ENCODE data around the gene RILP. TPM values are rescaled to one million over a fixed set of nuclear protein-coding genes. Genes with fewer than 3 reads are reported as not detected.

The RILP gene
- total and polyA plus RNA-seq, 10 of the 15 experiments (the other 5 are each of a cell fraction or from before 2014, with no cell fraction given): 0.60 to 6.1 (median 3.3) TPM; not detected in 1

DNA sequence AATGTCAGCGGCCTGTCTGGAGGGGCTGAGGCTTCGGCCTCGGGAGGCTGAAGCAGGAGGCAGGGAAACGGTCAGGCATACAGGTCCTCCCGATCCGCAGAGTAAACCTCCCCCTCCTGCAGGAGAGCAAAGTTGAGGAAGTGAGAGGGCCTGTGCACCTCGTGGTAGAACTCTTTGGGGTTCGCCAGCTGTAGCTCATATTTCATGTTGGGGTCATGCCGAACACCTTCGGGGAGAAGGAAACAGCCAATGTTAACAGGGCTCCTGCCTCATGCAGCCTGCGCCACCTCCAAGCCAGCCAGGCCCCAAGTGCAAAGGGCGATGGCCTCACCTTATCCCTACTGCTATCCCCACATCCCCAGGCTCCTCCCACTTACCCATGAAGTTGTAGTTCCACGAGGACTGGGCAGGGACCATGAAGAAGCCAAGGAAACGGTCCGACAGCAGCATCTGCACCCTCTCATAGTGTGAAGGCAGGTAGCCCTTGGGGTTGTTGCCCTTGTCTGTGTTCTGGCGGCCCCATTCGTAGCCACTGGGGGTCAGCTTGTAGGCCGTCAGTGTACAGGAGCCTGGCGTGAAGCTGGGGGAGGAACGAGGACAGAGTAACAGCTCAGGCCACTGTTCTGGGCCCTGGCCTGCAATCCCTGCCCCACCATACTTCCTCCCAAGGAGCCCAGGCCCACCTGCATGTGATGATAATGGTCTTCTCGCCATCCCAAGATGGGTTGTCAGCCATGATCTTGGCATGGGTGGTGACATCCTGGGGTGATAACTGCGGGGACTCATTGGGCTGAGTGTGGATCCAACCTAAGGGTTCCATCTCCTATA is 1.3 kb upstream of the RILP start:
- CTCF ChIA-PET: interaction anchor here (2.1 kb wide), 1 partner anchor 19 kb away, joined by 11 read pairs; no protein-coding TSS in a partner anchor
- no peak for DNase-seq (ENCODE audit: low read depth, low spot score)
- no peak overlapping the region for H3K9ac ChIP-seq (ENCODE audit: control insufficient read depth, insufficient read depth, low read length)
- H3K4me1 ChIP-seq (ENCODE audit: control insufficient read depth, insufficient read depth, low read length): peaks cover 16% of the 10 kb centered on the region
- no peaks in the 10 kb centered on the region for H3K79me2 ChIP-seq (ENCODE audit: control insufficient read depth, insufficient read depth, low read length)
- ATAC-seq: no peak
- no peaks in the 10 kb centered on the region for H4K20me1 ChIP-seq (ENCODE audit: control insufficient read depth, insufficient read depth)
- H3K27ac ChIP-seq (ENCODE audit: control insufficient read depth, insufficient read depth): no peak overlapping the region
- POLR2A ChIA-PET: interaction anchor here (0.6 to 2.3 kb wide), 3 partner anchors 14 to 66 kb away, joined by 3 to 13 read pairs (median 4); no protein-coding TSS in a partner anchor
- RAD21 ChIA-PET (ENCODE audit: unreplicated experiment): no interaction called here
- no peak for FAIRE-seq
- no peak overlapping the region for H2AFZ ChIP-seq (ENCODE audit: control insufficient read depth, low read depth, low read length)
- H3K36me3 ChIP-seq (ENCODE audit: control insufficient read depth in 2 of 2, insufficient read depth in 2 of 2, low read length in 1 of 2): peaks cover 26 to 31% of the 10 kb centered on the region in 2 experiments
- H3K9me3 ChIP-seq (replicated peaks; ENCODE audit: control insufficient read depth, insufficient read depth, low read length): no peaks in the 10 kb centered on the region
- in situ Hi-C loops (cut with MboI): no loop called here
- no peak overlapping the region for H3K4me2 ChIP-seq (ENCODE audit: control insufficient read depth, insufficient read depth)
- H3K27me3 ChIP-seq (replicated peaks in 1 of 2; ENCODE audit: control insufficient read depth in 2 of 2, insufficient read depth in 2 of 2, low read length in 1 of 2): no peaks in the 10 kb centered on the region
- H3K4me3 ChIP-seq: no peak overlapping the region
- SMC1A ChIA-PET (ENCODE audit: uncharacterized antibody, unreplicated experiment): interaction anchor here (2.5 kb wide), 1 partner anchor 77 kb away, joined by 15 read pairs; no protein-coding TSS in a partner anchor
- 0 out of 2 replicates have a peak, but pooled peaks have one; percentile 14 for TF ChIP-seq POLR2AphosphoS5 (IDR thresholded peaks at IDR 0.05; ENCODE audit: low read length)
- TF ChIP-seq STAT1 (conservative IDR thresholded peaks at IDR 0.05): no peak
- TF ChIP-seq SIN3A (IDR thresholded peaks at IDR 0.05; ENCODE audit: low read depth, low read length): no peak
- TF ChIP-seq, protein P1, sequence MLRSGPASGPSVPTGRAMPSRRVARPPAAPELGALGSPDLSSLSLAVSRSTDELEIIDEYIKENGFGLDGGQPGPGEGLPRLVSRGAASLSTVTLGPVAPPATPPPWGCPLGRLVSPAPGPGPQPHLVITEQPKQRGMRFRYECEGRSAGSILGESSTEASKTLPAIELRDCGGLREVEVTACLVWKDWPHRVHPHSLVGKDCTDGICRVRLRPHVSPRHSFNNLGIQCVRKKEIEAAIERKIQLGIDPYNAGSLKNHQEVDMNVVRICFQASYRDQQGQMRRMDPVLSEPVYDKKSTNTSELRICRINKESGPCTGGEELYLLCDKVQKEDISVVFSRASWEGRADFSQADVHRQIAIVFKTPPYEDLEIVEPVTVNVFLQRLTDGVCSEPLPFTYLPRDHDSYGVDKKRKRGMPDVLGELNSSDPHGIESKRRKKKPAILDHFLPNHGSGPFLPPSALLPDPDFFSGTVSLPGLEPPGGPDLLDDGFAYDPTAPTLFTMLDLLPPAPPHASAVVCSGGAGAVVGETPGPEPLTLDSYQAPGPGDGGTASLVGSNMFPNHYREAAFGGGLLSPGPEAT (IDR thresholded peaks at IDR 0.05; ENCODE audit: low read depth): no peak
- no peak for TF ChIP-seq EED (IDR thresholded peaks at IDR 0.05; ENCODE audit: low read depth)
- 0 out of 2 replicates have a peak, but pooled peaks have one; percentile 47 for TF ChIP-seq POLR2AphosphoS2 (IDR thresholded peaks at IDR 0.05; ENCODE audit: low read depth, low read length)
- TF ChIP-seq USF2 (IDR thresholded peaks at IDR 0.05; ENCODE audit: borderline replicate concordance, low read depth, low read length): no peak
- peak; percentile 54; the same call in 1 of the 2 replicates for TF ChIP-seq SPI1 (IDR thresholded peaks at IDR 0.05; ENCODE audit: borderline replicate concordance, insufficient read depth, low read depth, low read length)
- TF ChIP-seq, protein P2, sequence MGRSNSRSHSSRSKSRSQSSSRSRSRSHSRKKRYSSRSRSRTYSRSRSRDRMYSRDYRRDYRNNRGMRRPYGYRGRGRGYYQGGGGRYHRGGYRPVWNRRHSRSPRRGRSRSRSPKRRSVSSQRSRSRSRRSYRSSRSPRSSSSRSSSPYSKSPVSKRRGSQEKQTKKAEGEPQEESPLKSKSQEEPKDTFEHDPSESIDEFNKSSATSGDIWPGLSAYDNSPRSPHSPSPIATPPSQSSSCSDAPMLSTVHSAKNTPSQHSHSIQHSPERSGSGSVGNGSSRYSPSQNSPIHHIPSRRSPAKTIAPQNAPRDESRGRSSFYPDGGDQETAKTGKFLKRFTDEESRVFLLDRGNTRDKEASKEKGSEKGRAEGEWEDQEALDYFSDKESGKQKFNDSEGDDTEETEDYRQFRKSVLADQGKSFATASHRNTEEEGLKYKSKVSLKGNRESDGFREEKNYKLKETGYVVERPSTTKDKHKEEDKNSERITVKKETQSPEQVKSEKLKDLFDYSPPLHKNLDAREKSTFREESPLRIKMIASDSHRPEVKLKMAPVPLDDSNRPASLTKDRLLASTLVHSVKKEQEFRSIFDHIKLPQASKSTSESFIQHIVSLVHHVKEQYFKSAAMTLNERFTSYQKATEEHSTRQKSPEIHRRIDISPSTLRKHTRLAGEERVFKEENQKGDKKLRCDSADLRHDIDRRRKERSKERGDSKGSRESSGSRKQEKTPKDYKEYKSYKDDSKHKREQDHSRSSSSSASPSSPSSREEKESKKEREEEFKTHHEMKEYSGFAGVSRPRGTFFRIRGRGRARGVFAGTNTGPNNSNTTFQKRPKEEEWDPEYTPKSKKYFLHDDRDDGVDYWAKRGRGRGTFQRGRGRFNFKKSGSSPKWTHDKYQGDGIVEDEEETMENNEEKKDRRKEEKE (IDR thresholded peaks at IDR 0.05): no peak
- no peak for TF ChIP-seq ESRRA (IDR thresholded peaks at IDR 0.05; ENCODE audit: low read length)
- TF ChIP-seq IRF4 (IDR thresholded peaks at IDR 0.05; ENCODE audit: low read depth, low read length): no peak
- TF ChIP-seq POLR2A (IDR thresholded peaks at IDR 0.05; ENCODE audit: low read depth, low read length): peak; percentile 48; the same call in 1 of the 2 replicates
- TF ChIP-seq CEBPB (IDR thresholded peaks at IDR 0.05; ENCODE audit: borderline replicate concordance in 1 of 2, low read depth in 2 of 2, low read length in 2 of 2): no peak
- 86% methylated on average over 22 of the region's 22 CpGs for WGBS (ENCODE audit: insufficient coverage, insufficient replicate concordance, low lambda C conversion rate, missing lambda C conversion rate)
- TSS peak; percentile 73 for BruUV-seq (replicated peaks)
- intact Hi-C loops (cut with micrococcal nuclease; ENCODE audit: unreplicated experiment): no loop called here

Data from GM12878 (cell line).